GM18502 (cell line): ENCODE data around the gene GNAI1.
"Not testable (repeated sequence)": the region's sequence is repeated elsewhere in the genome, so short reads cannot be mapped to it uniquely, and the experiment has no call there.

ENCODE experiments used
- ATAC-seq: cut with Tn5 transposase; IDR thresholded peaks from one replicate; pipeline ENCODE4 v1.9.1; 2021; ENCODE audit warnings: mild to moderate bottlenecking; ENCODE audit not compliant: unreplicated experiment, poor library complexity

GNAI1 gene

DNA sequence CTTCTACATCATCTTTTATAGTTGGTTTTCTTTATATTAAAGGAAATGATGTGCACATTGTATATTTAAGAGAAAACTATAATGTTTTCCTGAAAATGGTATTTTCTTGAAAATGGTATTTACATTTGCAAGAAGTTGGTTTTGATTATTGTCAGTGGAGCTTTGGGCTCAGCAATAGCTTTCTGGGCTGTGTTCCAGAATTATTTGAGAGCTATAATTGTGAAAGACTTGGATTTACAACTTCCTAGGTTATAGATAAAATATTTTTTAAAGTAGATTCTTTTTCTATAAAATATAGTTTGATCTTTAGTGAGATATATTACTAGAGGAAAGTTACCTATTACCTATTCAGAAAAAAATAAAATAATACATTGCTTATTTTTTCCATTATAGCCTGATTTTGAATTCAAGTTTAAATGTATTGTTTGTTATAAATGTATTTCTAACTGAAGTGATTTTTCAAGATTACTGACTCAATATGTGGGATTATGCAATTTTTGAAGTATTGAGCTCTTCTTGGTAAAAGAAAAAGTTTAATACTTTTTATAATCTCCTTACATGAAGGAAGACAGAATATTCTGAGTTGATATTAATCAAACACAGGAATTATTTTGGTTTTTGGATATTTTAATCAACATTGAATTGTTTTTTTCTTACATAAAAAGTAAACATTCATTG is 20.2 kb downstream of the GNAI1 start:
- no peak for ATAC-seq

GRCh38 chr7:80155374-80155773 is 20.7 kb downstream of the GNAI1 start:
- no peak for ATAC-seq

DNA sequence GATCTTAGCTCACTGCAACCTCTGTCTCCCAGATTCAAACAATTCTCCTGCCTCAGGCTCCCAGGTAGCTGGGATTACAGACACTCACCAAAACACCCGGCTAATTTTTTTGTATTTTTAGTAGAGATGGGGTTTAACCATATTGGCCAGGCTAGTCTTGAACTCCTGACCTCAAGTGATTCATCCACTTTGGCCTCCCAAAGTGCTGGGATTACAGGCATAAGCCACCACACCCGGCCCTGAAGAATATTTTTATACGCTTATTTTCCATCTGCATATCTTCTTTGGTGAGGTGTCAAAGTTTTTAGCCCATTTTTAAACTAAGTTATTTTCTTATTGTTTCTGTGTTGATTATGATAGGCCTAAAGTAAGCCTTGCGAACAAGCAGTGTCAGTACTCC is 23.1 kb downstream of the GNAI1 start:
- not testable (repeated sequence) for ATAC-seq

GRCh38 chr7:80159802-80160201 is 25.2 kb downstream of the GNAI1 start:
- ATAC-seq = no peak

DNA sequence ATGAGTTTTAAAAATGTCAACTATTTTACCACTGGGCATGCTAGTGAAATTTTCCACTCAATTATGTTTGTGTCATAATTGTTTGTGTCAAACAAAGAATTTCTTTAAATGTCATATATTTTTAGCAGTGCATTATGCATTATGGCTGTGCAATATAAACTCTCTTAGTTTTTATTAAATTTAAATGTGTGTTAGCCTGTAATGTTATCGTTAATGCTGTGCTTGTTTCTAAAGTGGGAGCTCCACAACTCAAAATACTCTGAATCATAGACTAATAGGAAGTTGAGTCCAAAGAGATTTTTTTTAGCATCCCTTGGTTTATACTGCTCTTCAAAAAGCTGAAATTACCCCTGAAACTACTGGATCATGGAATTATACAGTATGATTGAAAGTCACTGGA is 26.8 kb downstream of the GNAI1 start:
- ATAC-seq = no peak

GRCh38 chr7:80165177-80165576 is 30.5 kb downstream of the GNAI1 start:
- ATAC-seq = no peak

GRCh38 chr7:80170445-80170844 is 35.8 kb downstream of the GNAI1 start:
- no peak for ATAC-seq

DNA sequence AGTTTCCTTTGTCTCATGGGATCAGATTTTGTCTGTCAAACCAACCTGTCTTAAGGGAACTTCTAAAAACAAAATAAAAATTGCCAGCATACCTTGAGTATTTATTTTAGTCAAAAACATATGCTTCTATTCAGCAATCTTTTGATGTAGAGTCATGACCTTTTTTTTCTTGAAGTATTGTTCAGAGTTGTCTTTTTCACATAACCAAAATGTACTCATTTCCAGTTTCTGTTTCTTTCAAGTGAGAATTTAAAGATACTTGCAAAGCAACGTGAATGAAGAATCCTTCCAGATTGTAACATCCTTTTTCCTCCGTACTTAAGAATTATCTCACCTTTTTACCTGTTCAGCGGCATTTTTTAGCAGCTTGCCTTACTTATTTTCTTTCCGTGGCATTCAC is 37.8 kb downstream of the GNAI1 start:
- no peak for ATAC-seq

GRCh38 chr7:80175744-80176143 is 41.1 kb downstream of the GNAI1 start:
- no peak for ATAC-seq

- no peak for ATAC-seq
These were observed 46.8 kb downstream of the GNAI1 start for GRCh38 chr7:80181411-80181810.

DNA sequence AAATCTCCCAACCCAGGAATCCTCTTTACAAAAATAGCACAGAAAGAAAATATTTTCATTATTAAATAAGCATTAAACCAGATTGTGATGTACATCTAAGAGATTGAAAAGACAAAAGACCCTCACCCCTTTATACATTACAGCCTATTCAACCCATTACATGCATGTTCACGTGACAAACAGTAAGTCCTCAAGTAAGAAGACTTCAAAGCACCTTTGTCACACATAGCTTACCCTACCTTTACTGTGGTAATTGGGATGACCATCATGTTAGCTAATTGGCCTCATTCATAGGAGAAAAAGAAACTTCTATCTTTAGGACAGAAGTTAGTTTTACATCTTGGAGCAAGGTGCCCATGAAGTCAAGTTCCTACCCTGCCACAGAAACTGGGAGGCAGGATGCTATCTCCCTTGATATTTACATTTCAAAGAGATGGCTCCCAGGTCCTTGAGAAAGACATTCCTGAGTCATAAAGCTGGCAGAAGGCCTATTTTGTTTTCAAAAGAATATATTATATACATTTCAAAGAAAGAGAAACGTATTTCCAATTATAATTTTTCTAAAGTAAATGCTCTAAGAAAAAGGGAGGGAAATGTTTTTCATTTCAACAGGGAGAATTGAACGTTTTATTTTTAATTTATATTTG is 48.1 kb downstream of the GNAI1 start:
- no peak for ATAC-seq

GRCh38 chr7:80183351-80183750 is 48.7 kb downstream of the GNAI1 start:
- no peak for ATAC-seq

DNA sequence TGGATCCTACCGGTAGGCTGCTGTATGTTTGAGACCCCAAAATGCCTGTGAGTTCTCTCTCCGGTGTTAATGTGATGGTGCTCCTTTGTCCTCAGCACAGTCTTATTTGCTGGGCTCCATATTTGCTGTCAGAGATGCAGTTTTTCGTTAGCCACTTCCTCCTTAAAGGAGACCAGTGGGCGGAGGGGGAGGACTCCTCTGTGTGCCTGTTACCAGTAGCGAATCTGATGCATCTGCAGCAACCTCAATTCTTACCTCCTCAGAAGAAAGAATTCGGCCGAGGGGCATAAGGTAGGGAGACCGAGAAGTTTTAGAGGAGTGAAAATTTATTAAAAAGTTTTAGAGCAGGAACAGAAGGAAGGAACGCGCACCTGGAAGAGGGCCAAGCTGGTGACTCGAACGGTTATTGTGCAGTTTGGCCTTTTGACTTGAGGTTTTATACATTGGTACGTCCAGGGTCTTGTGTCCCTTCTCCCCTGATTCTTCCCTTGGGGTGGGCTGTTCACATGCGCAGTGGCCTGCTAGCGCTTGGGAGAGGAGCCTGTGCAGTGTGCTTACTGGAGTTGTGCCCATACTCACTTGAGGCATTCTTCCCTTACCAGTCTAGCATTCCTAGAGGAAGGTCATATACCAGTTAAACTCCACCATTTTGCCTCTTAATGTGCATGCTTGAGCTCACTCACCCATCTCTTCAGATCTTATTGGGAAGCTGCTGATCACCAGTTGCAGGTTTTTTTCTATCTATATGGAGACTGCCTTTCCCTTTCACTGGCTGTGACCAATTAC is 49.5 kb downstream of the GNAI1 start:
- no peak for ATAC-seq

DNA sequence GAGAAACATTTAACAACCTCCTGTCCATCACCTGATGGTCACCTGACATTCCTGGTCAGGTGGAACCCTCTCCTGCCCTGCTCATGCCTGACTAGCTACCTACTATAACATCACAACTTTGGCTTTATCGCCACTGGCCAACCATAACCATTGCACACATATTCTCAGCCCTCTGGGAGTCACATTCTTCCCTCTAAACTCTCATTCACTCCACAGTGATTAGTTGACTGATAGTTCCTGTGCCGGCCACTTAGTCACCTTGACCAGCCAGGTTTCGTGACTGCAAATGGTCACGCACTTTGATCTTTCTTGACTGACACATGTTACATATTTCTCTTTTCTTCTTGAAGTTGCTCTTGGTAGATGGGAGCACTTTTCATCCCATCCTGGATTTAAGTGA is 50.1 kb downstream of the GNAI1 start:
- no peak for ATAC-seq

DNA sequence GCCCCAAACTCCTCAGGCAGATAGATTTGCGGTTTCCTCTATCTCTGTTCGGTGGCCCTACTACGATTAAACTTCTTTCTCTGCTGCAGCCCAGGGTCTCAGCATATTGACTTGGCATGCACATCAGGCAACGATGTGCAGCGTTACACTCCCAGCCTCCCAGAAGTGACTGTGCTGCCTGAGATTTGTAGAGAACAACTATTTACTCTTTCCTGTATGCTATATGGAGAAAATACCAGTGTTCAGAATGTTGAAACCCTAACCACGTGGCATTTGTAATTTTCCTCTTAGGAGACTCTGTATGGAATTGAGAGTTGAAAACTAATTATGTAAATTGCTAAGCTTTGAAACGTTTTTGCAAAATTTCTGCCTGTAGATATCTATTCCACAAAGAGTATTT is 50.9 kb downstream of the GNAI1 start:
- no peak for ATAC-seq

DNA sequence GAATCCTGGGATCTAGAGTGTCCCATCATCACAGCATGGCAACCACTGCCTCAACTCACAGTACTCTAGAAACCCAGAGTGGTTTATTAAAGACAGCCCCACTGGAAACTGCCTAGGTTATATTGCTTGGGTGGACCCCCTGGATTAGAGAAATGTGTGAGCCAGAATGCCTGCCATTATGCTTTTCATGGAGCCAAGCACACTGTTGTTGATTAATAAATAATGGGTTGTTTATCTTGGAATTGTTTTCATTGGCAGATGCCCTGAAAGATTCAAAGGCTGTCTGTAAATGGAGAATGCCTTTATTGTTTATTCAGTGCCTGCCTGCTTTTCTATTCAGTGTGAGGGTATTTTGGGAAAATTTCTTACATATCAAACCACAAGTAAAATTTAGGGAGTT is 52.1 kb downstream of the GNAI1 start:
- no peak for ATAC-seq

GRCh38 chr7:80187279-80187678 is 52.6 kb downstream of the GNAI1 start:
- ATAC-seq = no peak

GRCh38 chr7:80187727-80188126 is 53.1 kb downstream of the GNAI1 start:
- ATAC-seq = no peak

DNA sequence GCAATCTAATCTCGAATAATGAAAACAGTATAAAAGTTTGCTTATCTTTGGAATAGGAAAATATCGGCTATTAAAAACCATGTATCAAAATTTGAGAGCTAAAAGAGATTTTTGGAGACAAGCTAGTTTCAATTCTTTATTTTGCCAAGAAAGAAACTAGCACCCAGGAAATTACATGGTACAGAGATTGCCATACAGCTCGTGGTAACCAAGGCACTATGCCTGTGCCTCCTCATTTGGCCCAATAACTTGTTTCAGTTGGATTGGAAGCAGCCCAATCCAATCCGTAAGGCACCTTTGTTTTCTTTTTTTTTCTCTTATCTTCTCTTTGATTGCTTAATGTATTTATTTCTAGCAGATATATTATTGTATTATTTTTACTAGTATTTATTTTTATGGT is 55.0 kb downstream of the GNAI1 start:
- no peak for ATAC-seq

DNA sequence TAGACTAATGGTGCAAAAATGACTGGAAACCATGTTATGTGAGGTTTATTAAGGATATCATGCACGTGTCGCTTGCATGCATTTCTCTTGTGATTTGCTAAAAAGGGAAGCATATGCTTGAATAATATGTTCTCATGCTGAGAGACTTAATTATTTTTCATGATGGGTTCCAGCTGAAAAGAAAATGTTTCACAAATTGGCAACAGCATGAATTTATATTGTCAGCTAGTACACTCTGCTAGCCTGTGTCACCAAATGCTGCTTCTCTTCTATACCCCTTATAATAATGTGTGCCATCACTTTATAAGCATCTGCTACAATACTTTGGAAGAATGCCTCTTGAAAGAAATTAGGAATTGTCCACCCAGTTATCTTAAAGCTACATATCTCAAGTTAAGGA is 63.0 kb downstream of the GNAI1 start:
- no peak for ATAC-seq

GRCh38 chr7:80199051-80199450 is 64.4 kb downstream of the GNAI1 start:
- no peak for ATAC-seq

DNA sequence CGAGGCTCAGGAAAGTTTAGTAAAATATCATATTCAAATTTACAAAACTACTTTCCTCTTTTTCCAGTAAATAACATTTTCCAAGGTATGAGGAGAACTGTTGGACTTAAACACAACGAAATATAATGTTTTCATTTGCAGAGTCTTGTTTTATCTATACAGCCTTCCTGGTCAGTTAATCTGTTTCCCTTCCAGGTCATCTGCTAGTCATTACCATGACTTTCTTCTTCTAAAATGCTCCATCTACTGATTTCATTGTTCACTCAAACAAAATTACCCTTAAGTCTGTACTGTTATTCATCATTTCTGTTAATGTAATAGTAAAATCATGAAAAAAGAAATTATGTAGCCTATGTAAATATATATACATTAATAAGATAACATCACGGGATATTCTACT is 69.8 kb downstream of the GNAI1 start:
- no peak for ATAC-seq
